Large intestine (tissue), 3 donors: Measurements from ENCODE around the gene AGPS. TPM values are rescaled to one million over a fixed set of nuclear protein-coding genes. Genes with fewer than 3 reads are reported as not detected.

Source experiments
- DNase-seq, 2 donors: peaks; one replicate each; pipeline versions ENCODE4 v3.0.0 to v3.0.0-alpha.2; 2013
- H3K27ac ChIP-seq: one replicate; pipeline ENCODE4 v1.5.1; 2013; ENCODE audit warnings: low read length
- H3K27me3 ChIP-seq: 2 replicates; pipeline ENCODE4 v1.6.1; 2013; ENCODE audit warnings: low read length; ENCODE audit not compliant: control insufficient read depth, insufficient read depth
- H3K36me3 ChIP-seq: 2 replicates; pipeline ENCODE4 v1.6.1; 2013; ENCODE audit warnings: low read length; ENCODE audit not compliant: control insufficient read depth, insufficient read depth
- H3K4me1 ChIP-seq: one replicate; pipeline ENCODE4 v1.6.1; 2013; ENCODE audit warnings: low read length; ENCODE audit not compliant: control insufficient read depth, insufficient read depth
- H3K4me3 ChIP-seq: one replicate; pipeline ENCODE4 v1.5.1; 2013; ENCODE audit warnings: low read length
- H3K9me3 ChIP-seq: one replicate; pipeline ENCODE4 v1.6.1; 2013; ENCODE audit warnings: mild to moderate bottlenecking, low read depth, low read length, moderate library complexity; ENCODE audit not compliant: control insufficient read depth
- WGBS: methylation state at CpG from one replicate; pipeline ENCODE4 v1.1.5; 2013; ENCODE audit warnings: low lambda C conversion rate; ENCODE audit not compliant: insufficient coverage; 5-methylcytosine and 5-hydroxymethylcytosine counted together
- polyA plus RNA-seq: library from polyadenylated mRNA; unstranded; fragments of 120-200 nt; gene quantifications from one replicate; pipeline ENCODE4 v1.2.1, GENCODE V29; 2013

Gene AGPS
- polyA plus RNA-seq, 1 donor: 24.2 TPM

- Histone ChIP-seq H3K4me3 (no peak overlapping the region), H3K27me3 (no peaks in the 10 kb centered on the region), H3K4me1 (peaks cover 17% of the 10 kb centered on the region), H3K36me3 (peaks cover 8% of the 10 kb centered on the region), H3K27ac (peak overlapping the region; percentile 43), H3K9me3 (no peaks in the 10 kb centered on the region)
- DNase-seq: peak; percentile 74 to 87
Observed at GRCh38 chr2:177519534-177520115, 127.1 kb downstream of the AGPS start.

- peaks cover 17% of the 10 kb centered on the region for H3K4me1 ChIP-seq
- H3K27me3 ChIP-seq: no peaks in the 10 kb centered on the region
- no peak overlapping the region for H3K4me3 ChIP-seq
- DNase-seq: peak; percentile 12 to 26
- peak overlapping the region; percentile 43 for H3K27ac ChIP-seq
- no CpG with 5 or more reads among the region's 2 CpGs for WGBS
- H3K9me3 ChIP-seq: no peaks in the 10 kb centered on the region
- H3K36me3 ChIP-seq: peaks cover 8% of the 10 kb centered on the region
Observed at GRCh38 chr2:177520324-177520723, 127.8 kb downstream of the AGPS start.

DNA sequence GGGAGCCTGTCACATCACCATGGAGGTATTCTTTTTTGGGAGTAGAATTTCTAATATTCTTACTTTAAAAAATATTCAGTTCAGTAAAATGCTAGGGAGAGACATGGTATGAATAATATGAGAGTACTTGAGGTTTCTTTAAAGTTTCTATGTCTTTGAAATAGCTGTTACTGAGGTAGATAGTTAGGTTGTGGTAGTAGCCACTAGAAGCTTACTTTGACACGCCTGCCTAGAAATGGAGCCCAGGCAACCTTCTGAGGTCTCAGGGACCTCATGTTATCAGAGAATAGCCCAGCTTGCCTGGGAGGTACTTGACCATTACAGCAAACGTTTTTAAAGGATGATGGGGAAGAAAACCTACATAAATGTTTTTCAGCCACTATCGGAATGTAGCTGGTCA is 131.2 kb downstream of the AGPS start:
- Histone ChIP-seq H3K27ac (no peak overlapping the region), H3K36me3 (peaks cover 8% of the 10 kb centered on the region), H3K4me3 (no peak overlapping the region), H3K27me3 (no peaks in the 10 kb centered on the region), H3K9me3 (no peaks in the 10 kb centered on the region), H3K4me1 (peaks cover 14% of the 10 kb centered on the region)
- no peak for DNase-seq
- 100% methylated on average over 1 of the region's 3 CpGs for WGBS

- WGBS: 67% methylated on average over 1 of the region's 3 CpGs
- no peak for DNase-seq
- H3K36me3 ChIP-seq: peaks cover 8% of the 10 kb centered on the region
Observed at GRCh38 chr2:177525351-177525924, 132.9 kb downstream of the AGPS start.

GRCh38 chr2:177528351-177528933 is 135.9 kb downstream of the AGPS start:
- H3K9me3 ChIP-seq: no peaks in the 10 kb centered on the region
- peaks cover 6% of the 10 kb centered on the region for H3K36me3 ChIP-seq
- H3K4me1 ChIP-seq: no peaks in the 10 kb centered on the region
- no peaks in the 10 kb centered on the region for H3K27me3 ChIP-seq
- H3K4me3 ChIP-seq: no peak overlapping the region
- no peak overlapping the region for H3K27ac ChIP-seq
- no peak for DNase-seq

More at GRCh38 chr2:177525351-177525924, 132.9 kb downstream of the AGPS start:
- Histone ChIP-seq H3K27ac (no peak overlapping the region), H3K9me3 (no peaks in the 10 kb centered on the region), H3K4me1 (peaks cover under 1% of the 10 kb centered on the region), H3K4me3 (no peak overlapping the region), H3K27me3 (no peaks in the 10 kb centered on the region)

GRCh38 chr2:177529166-177529565 is 136.6 kb downstream of the AGPS start:
- Histone ChIP-seq H3K4me1 (no peaks in the 10 kb centered on the region), H3K27me3 (no peaks in the 10 kb centered on the region), H3K9me3 (no peaks in the 10 kb centered on the region), H3K27ac (no peak overlapping the region), H3K36me3 (peaks cover 2% of the 10 kb centered on the region), H3K4me3 (no peak overlapping the region)
- WGBS: 100% methylated on average over 2 of the region's 3 CpGs
- DNase-seq: no peak

- Histone ChIP-seq H3K27me3 (no peaks in the 10 kb centered on the region), H3K4me1 (no peaks in the 10 kb centered on the region), H3K9me3 (no peaks in the 10 kb centered on the region), H3K36me3 (no peaks in the 10 kb centered on the region), H3K4me3 (no peak overlapping the region), H3K27ac (no peak overlapping the region)
- no peak for DNase-seq
Observed at GRCh38 chr2:177530561-177530960, 138.0 kb downstream of the AGPS start.

GRCh38 chr2:177531706-177532105 is 139.1 kb downstream of the AGPS start:
- Histone ChIP-seq H3K27me3 (no peaks in the 10 kb centered on the region), H3K36me3 (no peaks in the 10 kb centered on the region), H3K9me3 (no peaks in the 10 kb centered on the region), H3K27ac (no peak overlapping the region), H3K4me1 (no peaks in the 10 kb centered on the region), H3K4me3 (no peak overlapping the region)
- WGBS: 100% methylated on average over 4 of the region's 5 CpGs
- no peak for DNase-seq

DNA sequence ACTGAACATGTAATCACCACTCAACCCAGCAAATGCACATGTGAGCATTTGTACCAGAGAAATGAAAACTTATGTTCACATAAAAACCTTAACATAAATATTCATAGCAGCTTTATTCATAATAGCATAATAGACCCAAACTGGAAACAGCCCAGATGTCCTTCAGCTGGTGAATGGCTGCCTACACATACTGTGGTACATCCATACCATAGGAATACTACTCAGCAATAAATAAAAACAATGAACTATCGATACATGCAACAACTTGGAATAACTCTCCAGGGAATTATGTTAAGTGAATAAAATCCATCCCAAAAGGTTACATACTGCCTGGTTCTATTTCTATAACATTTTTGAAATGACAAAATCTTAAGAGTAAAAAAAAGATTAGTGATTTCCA is 140.0 kb downstream of the AGPS start:
- Histone ChIP-seq H3K27ac (no peak overlapping the region), H3K9me3 (no peaks in the 10 kb centered on the region), H3K4me3 (no peak overlapping the region), H3K27me3 (no peaks in the 10 kb centered on the region), H3K36me3 (no peaks in the 10 kb centered on the region), H3K4me1 (no peaks in the 10 kb centered on the region)
- WGBS: no CpG with 5 or more reads among the region's 1 CpG
- DNase-seq: no peak

GRCh38 chr2:177533253-177533652 is 140.7 kb downstream of the AGPS start:
- H3K9me3 ChIP-seq: no peaks in the 10 kb centered on the region
- H3K4me1 ChIP-seq: no peaks in the 10 kb centered on the region
- DNase-seq: no peak
- no peak overlapping the region for H3K4me3 ChIP-seq
- no peaks in the 10 kb centered on the region for H3K27me3 ChIP-seq
- H3K27ac ChIP-seq: no peak overlapping the region
- H3K36me3 ChIP-seq: peaks cover under 1% of the 10 kb centered on the region

- no peak for DNase-seq
- H3K4me1 ChIP-seq: no peaks in the 10 kb centered on the region
- no peak overlapping the region for H3K27ac ChIP-seq
Observed at GRCh38 chr2:177535000-177535399, 142.4 kb downstream of the AGPS start.

More at GRCh38 chr2:177535000-177535399, 142.4 kb downstream of the AGPS start:
- Histone ChIP-seq H3K36me3 (peaks cover 4% of the 10 kb centered on the region), H3K9me3 (no peaks in the 10 kb centered on the region), H3K4me3 (no peak overlapping the region), H3K27me3 (no peaks in the 10 kb centered on the region)
